HG03039 (cell line): ENCODE data around the gene PKD1.

Source experiments
- ATAC-seq: cut with Tn5 transposase; IDR thresholded peaks from one replicate; pipeline ENCODE4 v1.9.1; 2021; ENCODE audit warnings: mild to moderate bottlenecking, moderate library complexity; ENCODE audit not compliant: unreplicated experiment

PKD1 gene

GRCh38 chr16:2170587-2171435, 35.1 kb upstream of the PKD1 start:
- no peak for ATAC-seq

DNA sequence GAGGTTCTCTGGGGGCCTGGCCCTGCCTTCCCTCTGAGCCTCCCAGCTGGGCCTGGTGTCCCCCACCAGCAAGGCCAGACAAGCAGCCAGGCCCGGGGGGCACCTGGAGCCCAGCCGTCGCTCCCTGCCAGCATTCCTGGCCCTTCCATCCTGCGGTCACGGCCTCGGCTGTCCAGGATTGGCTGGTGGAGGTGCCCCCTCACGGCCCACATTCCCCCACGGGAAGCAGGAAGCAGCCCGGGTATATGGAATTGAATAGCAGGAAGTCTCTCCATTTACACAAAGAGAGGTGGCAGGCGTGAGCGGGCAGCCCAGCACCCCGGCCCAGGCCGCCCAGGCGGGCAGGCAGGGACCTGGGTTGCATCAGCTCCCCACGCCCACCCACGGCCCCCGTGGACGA, 34.4 kb upstream of the PKD1 start:
- ATAC-seq = no peak

GRCh38 chr16:2167068-2167638, 31.5 kb upstream of the PKD1 start:
- ATAC-seq = no peak

GRCh38 chr16:2166263-2167067, 30.8 kb upstream of the PKD1 start:
- no peak for ATAC-seq

DNA sequence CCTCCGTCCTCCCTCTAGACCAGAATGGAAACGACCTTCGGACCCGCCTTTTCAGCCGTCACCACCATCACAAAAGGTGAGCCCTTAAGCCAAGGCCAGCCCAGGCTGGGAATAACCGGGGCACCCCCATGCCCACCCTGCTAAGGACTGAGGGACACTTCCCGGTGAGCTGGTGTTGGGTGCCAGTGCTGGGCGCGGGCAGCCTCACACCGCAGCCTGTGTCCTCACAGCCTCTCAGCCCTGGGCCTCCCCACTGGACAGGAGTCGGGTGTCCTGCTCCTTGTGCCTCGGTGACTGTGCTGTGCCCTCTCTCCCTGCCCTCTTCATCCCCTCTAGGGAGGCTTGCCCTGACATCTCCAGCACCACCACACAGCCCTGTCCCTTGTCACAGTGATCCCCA, 30.2 kb upstream of the PKD1 start:
- ATAC-seq = no peak

DNA sequence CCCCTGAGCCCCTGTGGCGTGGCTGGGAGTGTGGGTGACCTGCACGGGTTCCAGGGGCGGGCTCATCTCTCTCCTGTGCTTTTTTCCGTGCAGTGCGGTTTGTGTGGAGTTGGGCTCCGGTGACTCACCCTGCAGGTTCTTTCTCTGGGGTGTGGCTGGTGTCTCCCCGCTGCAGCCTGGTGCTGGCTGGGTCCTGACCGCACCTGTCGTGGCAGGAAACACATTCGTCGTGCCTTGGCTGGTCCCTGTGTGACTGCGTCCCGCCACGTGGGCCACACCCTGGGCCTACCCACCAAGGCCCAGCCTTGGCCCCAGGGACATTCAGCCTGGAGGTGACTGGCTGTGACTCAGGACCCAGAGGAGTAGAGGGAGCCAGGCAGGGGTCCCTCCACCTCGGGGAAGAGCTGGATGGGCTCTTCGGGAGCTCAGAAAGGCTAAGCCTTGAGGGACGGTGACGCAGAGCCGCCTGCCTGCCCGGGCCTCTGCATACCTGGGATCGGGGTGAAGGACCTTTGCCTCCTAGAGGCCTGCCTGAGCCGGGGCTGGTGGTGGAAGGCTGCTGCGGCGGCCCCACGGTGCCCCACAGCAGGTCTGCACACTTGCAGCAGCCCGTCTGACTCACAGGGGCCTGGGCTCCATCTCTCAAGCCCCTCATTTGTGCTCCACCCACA, 27.6 kb upstream of the PKD1 start:
- no peak for ATAC-seq

DNA sequence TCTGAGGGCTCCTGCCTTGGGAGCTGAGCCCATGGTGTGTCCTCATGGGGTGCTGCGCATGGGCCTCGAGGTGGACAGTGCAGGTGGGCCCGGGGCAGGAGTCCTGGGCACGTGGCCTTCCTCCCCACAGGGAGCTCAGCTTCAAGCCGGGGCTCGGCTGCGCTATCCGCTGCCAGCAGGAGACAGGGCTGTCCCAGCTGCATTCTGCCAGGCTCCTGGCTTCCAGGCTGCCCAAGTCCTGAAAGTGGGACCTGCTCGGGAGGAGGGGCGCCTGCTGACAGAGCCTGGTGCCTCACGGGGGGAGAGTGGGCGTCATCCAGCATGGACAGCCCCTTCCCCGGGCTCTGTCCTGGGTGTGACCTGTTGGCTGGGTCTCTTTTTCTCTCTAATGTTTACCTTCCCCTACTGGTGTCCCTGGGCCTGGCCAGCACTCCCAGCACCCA, 27.0 kb upstream of the PKD1 start:
- ATAC-seq = no peak

GRCh38 chr16:2161911-2162310, 26.2 kb upstream of the PKD1 start:
- no peak for ATAC-seq

GRCh38 chr16:2160915-2161551, 25.3 kb upstream of the PKD1 start:
- ATAC-seq = no peak

DNA sequence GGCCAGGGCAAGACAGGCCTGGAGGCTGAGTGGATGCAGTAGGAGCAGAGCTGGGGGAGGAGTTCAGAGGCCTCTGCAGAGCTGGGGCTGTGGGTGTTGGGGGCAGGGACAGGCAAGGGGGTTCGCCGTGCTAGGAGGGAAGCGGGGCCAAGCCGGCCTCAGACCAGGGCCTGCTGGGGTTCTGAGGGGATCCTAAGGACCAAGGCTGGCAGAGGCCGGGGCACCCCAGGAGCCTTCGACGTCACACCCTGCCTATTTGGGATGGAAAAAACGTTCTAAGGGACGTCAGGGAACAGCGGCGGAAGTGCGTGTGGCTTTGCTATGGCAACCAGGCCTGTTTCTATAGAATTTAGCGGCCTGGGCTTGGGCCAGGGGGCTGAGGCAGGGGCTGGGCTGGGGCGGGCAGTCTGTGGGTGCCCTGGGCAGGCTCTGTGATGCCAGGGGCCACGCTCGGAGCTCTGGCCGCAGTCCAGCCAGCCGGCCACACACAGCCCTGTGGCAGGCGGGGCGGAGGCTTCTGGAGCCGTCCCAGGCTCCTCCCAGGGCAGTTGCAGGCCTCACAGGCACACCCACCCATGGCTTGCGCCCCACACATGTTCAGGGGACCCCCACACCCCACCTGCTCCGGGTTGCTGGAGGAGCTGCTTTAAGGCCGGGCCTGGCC, 23.6 kb upstream of the PKD1 start:
- ATAC-seq = no peak

- ATAC-seq = no peak
Measured at GRCh38 chr16:2158262-2158638, 22.6 kb upstream of the PKD1 start.

- ATAC-seq = no peak
Measured at GRCh38 chr16:2157480-2158261, 22.0 kb upstream of the PKD1 start.

DNA sequence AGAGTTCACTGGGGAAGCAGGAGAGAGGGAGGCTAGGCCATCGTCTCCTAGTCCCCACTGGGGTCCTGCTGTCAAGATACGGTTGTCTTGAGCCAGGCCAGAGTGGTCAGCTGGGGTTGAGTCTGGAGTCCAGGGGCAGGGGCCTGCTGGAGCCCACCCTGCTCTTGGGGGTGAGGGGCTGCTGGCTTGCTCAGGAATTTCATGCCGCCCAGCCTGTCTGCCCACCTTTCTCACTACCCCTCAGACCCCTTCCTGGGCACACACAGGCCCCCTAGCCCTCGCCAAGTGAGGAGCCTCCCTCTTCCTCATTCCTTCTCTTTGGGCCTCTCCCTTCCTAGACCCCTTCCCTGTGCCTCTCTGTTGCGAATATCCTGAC, 21.1 kb upstream of the PKD1 start:
- no peak for ATAC-seq

GRCh38 chr16:2155977-2156848, 20.5 kb upstream of the PKD1 start:
- ATAC-seq = no peak

- peak; percentile 72 for ATAC-seq
Measured at GRCh38 chr16:2155091-2155950, 19.6 kb upstream of the PKD1 start, which contains the start of gene TRAF7. Gene TRAF7 (plus strand): TSS chr16:2155782. CDS start chr16:2163921, 8,139 bp downstream.

DNA sequence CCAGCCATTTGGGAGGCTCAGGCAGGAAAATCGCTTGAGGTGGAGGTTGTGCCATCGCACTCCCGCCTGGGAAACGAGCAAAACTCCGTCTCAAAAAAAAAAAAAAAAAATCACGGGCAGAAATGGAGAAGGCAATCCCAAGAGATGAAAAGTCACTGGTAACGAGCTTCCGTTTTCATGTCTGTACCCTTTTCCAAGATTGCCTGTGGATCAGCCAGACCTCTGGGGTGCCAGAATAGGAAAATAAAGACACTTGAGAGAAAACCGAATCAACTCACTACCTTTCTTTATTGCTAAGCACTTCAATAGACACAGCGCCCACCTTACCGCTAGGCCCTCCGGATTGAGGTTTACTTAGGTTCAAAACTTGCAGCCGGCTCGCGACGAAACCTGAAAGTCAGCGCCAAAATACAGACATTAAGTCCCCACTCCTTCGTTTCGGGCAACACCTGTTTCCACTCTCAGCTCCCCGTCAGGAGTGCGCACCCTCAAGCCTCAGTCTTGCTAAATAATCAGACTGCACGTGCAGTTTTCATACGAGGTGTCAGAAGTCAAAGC, 18.9 kb upstream of the PKD1 start:
- no peak for ATAC-seq
